Stimulated activated CD4-positive, alpha-beta T cell treated with anti-CD3 and anti-CD28 coated beads, Interleukin-1b, Interleukin-23, amount 100 ng/mL, for 48 hours (primary cell): ENCODE data around the gene RPL26.
"Not testable (repeated sequence)": the region's sequence is repeated elsewhere in the genome, so short reads cannot be mapped to it uniquely, and the experiment has no call there.

Experiments used
- DNase-seq: peaks from one replicate; pipeline ENCODE4 v3.0.0-alpha.2; 2020

The RPL26 gene

DNA sequence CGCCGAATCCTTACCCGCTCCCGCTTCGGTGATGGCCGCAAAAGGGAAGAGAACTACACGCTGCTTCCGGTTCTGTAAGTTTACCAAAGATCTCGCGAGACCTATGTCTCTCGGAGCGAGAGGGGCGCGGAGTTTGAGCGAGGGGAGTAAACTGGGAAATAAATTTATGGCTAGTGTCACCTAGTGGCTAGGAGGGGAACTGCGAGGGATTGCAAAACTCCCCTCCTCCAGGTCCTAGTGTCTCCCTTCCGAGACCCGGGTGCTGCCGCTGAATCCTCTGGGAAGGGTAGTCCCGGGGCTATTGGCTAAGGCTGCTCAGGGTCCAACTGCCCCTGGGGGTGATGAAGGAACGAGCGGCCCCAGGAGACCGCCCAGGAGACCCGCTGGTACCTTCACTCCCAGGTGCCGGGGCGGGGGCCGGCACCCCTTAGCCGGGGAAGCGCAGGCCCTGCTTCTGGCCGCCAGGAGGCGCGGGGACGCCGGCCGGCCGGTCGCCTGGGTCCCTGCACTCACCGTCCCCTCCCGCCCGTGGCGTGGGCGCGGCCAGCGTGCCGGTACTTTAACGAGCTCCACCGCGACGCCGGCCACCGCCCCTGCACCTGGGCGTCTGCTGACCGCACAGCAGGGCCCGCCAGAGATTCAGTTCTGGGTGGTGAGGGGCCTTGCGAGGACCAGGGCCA is at the start of gene RPL26:
RPL26 (minus strand) TSS at position 51 of the 680 bp plus-strand sequence. CDS start 883 bp downstream, outside the sequence.
- peak; percentile 96 for DNase-seq

DNA sequence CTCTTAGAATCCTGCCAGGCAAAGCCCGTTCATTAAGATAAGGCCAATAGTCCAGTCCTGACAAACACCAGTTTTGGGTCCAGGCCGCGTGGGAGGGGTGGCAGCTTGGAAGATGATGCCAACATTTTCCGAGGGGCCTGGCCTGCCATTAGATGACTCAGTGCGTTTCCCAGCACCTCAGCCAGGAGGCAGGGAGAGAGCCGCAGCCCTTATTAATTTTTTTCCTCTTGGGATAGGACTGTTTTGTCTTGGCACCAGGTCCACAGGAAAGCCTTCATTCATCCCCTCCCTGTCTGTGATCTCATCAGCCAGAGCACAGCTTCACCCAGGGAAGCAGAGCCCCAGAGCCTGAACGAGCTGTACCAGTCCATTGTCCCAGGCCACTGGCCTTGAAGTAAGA is 48.0 kb upstream of the RPL26 start:
- no peak for DNase-seq

DNA sequence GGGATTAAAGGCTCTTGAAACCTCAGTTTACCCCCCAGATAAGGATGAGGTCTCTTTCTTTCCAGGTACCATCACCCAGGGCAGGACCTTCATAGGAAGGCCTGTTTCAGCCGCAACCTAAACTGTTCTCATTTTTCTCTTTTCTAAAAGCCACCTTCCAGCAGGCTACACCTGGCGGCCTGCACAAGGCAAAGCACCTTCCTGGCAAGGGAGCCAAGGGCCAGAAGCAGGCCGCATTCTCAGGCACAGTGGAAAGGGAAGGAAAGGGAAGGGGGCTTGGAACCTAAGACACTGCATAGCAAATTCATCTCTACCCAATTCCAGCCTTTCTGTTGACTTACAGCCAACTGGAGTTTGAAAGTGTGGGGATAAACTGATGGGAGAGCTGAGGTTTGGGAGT is 43.8 kb upstream of the RPL26 start:
- no peak for DNase-seq

DNA sequence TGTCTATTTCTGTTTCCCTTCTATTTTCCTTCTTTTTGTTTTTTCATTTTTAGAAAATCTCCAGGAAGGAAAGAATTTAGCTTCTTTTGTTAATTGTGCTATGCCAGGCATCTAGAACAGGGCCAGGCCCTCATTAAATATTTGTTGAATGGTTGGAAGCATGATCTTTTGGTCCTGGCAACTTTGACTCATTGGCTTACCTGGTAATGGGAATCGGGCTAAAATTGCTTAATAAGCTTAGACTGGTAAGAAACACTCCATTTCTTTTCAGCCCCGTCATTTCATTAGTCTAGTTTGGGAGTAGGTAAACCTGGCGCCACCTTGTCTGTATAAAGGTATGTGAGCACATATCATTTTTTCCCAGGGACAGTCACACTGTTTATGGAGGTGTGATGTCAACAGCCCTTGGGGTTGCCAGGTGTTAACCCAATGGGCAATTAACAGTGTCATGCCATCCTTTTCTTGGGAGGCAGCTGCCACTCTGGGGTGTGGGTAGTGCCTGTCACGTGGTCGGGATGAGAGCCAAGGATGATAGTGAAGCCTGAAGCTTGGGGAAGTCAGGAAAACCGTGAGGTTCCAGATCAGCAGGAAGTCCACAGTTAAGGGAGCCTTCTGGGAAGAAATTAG is 43.2 kb upstream of the RPL26 start:
- DNase-seq: no peak

DNA sequence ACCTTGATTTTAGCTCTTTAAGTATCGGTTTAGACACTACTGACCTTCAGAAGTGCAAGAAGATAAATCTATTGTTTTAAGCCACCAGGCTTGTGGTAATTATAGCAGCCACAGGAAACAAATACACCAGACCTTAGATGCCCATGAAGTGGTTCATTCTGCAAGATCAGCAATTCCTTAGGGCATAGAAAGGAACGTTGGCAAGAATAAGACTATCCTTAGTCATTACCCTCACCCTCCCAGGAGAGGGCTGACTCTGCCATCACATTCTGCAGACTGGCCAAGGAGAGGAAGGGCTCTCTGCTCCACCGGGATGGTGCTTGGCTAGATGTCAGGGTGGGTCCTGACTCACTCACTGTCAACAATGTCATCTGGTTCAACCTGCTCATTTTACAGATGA is 38.6 kb upstream of the RPL26 start:
- no peak for DNase-seq

DNA sequence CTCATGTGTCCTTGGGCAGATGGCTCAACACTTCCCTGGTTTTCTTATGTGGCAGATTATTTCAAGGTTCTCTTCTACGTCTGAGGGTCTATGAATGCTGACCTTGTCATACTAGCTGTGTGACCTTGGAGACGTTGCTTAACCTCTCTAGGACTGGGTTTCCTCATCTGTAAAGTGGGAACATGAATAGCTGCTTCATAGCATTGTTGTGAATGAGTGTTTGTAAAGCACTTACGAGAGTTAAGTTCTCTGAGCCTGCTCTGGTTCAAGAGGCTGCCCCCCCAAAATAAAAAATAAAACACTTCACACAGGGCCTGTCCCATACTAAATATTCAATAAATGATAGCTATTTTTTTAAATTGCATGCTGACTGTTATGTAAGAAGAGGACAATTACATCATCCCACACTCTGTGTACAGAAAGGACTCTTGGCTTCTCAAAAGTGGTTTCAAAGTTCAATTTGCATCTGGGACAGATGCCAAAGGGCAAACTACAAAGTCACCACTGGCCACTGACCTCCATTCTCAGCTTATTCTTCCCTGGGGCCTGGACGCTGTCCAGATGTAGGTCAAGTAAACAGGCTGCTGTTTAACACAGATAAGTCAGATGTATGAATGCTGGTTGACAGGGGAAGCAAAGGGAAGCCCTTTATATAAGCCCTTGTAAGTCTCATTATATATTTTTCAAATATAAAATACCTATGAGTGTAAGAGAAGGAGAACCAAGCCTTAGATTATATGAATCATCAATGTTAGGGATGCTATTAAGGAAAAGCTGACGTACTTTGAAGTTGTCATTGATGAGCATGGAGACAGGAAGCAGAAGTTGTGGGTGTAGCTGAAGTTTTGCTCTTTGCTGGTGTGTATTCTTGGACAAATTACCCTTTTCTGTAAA is 37.3 kb upstream of the RPL26 start:
- DNase-seq: no peak

DNA sequence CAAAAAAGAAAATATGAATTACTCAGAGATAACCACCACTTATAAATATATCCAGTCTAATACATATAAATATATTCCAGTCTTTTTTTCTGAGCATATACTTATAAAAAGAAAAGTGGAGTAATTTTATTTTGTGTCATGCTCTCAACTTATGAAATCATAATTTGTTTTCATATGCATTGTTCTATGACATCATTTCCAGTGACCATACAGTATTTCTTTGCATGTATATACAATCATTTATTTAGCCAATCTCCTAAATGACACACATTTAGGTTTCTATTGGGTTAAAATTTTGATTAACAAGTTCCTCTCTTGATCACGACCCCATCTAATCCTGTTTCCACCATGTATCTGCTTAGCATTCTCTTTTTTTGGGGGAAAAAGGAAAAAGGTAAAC is 36.3 kb upstream of the RPL26 start:
- no peak for DNase-seq

DNA sequence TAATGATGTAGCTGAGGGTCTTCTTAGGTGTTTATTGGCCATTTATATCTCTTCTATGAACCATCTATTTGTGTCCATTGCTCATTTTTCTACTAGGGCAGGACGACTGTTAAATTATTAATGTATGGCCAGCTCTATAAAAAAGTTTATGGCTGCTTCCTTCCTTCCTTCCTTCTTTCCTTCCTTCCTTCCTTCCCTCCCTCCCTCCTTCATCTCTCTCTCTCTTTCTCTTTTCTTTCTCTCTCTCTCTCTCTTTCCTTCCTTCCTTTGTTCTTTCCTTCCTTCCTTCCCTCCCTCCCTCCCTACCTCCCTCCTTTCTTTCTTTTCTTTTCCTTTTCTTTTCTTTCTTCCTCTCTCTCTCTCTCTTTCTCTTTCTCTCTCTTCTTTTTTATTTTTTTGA is 35.5 kb upstream of the RPL26 start:
- no peak for DNase-seq

DNA sequence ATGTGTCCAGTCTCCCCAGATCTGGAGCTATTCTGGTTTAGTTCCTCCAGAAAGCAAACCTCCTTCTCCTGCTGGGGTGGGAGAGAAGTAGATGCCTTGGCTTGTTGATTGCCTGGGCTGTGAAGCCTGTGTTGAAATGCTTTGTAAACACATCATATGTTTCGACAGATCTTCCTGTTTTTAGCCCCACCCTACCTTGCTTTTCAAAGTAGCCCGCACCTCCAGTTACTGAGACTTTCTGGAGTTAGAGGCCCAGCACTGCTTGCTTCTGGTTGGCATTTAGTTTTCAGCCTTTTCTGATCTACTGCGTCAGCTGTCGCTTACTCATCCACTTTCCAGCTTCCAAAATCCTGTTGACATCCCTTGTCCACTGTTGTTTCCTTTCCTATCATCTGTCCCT is 34.8 kb upstream of the RPL26 start:
- DNase-seq: no peak

DNA sequence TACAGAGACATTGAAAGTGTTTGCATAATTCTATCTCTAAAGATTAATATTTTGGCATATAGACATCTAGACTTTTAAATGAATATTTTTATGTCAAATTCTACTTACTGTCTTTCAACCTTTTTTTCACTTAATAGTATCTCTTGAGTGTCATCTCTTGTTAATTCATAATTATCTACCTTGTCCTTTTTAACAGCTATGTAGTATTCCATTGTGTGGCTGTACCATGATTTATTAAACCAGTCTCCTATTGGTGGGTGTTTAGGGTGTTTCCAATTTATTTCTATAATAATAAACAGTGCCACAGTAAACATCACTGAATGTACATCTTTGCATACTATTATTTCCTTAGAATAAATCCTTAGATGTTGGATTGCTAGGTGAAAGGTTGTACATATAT is 30.9 kb upstream of the RPL26 start:
- no peak for DNase-seq

DNA sequence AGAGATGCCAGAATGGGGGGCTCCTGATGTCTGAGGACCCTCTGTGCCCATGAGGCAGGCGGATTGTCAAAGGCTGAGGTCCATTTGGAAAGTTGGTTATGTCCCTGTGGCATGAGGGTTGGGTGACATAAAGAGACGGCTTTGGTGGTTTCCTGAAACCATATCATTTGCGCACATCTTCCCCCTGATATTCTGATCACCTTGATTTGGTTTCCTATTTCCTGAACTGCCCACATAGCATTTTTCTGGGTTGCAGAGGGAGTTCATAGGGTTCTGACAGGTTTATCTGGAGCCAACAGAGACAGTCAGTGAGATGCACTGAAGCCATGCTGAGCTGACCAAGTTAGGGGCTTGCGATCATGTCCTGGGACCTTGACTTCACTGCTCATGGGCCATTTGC is 30.3 kb upstream of the RPL26 start:
- DNase-seq: no peak

DNA sequence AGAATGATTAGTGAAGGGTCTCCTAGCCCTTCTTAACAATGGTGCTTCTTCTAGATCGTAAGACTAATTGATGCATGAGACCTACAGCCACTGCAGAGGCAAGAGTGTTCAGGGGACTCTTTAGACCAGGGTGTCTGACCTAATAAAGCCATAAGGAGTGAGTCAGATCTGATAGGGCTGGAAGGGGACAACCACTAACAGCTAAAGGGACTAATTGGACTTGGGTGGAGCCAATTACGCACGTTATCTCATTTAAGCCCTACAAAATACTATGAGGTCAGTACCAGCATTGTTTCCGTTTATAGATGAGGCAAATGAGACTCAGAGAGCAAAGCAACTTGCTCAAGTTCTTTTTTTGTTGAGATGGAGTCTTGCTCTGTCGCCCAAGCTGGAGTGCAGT is 29.1 kb upstream of the RPL26 start:
- no peak for DNase-seq

DNA sequence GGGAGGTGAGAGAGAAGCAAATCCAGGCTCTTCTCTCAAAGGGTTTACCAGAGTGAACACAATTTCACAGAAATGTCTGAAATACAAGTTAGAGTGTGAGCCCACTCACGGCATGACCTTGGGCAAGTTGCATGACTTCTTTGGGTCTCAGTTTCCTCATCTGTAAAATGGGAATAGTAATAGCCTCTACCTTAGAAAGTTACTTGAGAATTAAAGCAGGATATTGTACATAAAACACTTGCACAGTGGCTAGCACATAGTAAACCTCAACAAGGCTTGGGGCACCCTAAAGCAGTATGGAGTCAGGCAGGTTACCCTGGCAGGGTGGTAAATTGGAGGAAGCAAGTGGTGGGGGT is 27.9 kb upstream of the RPL26 start:
- DNase-seq: no peak

DNA sequence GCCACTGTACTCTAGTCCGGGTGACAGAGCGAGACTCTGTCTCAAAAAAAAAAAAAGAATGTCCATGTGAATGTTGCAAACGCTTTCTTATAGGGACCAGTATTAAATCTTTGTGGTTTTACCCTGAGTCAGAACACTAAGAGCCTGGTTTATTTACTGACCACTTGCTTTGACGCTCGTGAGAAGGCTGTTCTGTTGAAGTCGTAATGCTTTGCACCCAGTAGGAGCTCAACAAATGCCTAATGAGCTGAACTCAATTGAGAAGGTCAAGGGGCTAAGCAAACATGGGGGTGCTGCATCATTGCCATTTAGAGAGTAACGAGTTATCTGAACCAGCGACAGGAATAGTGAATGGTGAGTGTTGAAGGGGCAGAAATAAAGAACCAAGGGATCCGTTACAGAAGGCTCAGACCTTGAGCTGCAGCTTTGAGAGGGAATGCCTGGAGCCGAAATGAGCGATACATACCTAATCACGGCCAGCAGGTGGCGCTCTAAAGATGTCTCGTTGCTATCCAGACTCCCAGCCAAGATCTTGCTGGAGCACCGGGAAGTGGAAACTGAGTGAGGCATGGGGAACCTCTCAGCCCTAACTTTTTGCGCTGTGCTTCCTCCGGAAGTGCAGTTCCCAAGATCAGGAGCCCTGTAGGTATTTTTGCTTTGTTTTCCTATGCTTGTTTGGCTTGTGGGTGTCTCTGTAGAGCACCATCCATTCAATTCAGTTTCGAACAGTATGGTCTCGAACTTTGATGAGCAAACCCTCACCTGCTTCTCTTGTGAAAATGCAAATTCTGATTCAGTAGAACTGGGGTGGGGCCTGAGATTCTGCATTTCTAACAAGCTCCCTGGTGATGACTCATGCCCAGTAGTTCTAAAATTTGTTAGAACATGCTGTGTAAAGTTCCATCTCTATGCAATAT is 27.2 kb upstream of the RPL26 start:
- peak; percentile 71 for DNase-seq

DNA sequence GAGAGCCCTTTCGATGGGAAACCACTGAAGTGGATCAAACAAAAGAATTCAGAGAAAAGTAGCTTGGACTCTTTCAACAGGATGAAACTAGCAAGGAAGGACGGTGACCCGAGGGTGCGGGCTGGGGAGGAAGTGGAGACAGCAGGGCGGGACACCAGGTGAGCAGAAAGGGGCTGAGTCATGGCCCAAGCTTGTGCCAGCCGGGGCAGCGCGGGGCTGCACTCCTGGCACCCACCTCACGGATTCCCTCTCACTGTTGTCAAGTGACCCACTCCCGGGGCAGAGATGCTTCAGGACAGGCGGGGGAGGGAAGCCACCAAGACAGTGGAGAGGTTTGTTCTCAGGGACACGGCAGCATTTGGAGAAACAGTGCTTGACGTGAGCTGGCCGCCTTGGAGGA is 25.4 kb upstream of the RPL26 start:
- no peak for DNase-seq

DNA sequence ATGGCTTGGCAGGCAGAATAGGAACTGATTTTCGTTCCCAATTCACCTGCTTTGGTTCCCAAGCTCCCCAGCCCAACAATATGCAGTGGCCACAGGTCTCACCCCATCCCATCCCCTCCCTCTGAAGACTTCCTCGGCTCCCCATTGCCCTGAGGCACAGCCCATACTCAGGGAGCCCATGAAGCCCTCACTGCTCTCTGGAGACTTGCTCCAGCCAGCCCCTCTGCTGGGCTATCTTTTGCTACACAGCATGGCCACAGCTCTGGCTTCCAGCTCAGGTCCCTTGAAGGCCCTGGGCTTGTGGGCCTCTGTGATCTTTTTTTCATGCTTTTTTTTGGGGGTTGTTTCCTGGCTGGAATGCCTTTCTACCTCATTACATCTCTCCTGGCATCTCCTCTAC is 23.2 kb upstream of the RPL26 start:
- no peak for DNase-seq

DNA sequence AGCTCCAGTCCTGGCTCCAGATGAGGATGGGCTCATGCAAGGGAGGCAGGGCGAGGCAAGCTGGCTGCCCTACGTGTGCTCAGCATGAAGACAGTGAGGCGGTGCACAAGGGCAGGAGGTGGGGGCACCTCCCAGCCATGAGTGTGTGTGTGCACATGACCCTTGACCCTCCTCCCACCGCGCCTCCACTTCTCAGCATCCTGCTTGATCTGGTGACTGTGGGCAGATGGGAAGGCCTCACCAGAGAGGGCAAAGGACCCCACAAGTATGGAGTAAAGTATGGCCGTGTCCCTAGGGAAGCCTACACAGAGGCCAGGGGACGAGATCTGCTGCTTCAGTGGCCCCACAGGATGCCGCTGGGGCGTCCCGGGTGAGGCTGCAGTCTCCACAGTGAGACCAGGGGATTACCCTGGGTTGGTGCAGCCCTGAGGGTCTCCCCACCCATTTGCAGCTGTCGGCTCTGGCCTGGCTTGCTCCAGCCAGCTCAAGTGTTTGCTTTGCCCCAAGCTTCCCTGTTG is 22.6 kb upstream of the RPL26 start:
- no peak for DNase-seq

DNA sequence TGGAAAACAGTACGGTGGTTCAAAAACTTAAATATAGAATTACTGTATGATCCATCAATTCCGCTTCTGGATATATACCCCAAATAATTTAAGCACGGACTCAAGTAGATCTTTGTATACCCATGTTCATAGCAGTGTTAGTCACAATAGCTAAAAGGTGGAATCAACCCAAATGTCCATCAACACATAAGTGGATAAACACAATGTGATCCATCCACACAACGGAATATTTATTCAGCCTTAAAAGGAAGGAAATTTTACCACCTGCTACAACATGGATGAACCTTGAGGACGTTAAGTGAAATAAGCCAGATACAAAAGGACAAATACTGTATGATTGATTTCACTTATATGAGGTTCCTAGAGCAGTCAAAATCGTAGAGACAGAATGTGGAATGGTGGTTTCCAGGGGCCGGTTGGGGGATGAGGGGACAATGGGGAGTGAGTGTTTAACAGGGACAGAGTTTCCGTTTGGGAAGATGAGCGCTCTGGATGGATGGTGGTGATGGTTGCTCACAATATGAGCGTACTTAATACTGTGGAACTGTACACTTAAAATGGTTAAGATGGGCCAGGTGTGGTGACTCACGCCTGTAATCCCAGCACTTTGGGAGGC is 20.0 kb upstream of the RPL26 start:
- no peak for DNase-seq

DNA sequence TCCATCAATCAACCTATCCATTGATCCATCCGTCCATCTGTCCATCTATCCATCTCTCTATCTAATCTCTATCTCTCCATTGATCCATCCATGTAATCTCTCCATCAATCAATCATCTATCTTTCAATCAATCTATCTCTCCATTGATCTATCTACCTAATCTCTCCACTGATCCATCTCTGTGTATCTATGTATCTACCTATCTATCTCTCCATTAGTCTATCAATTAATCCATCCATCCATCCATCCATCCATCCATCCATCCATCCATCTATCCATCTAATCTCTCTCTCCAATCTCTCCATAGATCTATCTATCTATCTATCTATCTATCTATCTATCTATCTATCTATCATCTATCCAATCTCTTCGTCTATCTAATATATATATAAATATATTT is 18.1 kb upstream of the RPL26 start:
- no peak for DNase-seq

DNA sequence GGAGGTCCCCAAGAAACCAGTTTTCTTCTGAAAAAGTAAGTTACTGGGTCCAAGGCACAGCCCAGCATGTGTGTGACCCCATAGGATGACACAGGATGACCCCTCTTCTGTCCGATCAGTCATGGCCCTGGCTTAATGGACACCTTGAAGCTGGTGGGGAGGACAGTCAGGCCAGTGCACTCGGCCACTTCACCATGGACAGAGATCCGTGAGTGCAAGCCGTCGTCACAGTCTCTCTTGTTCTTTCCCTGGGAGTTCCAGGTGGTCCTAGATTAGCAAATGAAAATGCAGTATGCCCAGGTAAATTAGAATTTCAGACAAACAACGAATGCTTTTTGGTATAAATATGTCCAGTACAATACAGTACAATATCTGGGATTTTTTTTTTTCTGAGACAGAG is 16.0 kb upstream of the RPL26 start:
- DNase-seq: no peak

DNA sequence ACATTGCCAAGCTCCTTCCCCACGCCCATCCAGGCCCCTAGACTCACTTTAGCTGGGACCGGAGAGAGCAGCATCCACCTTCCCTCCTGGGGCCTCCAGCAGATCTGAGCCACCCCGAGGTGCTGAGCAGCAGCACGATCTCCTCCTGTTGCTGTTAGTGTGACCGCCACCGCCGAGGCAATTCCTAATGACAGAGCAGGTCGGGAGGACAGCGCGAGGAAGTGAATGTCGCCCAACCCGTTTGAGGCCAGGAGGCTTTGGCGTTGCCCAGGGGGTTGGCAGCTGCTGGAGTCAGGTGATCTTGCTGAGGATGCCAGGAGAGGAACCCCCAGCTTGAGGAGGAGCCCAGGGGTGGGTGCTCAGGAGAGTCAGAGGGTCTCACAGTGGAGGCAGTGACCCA is 14.6 kb upstream of the RPL26 start, which contains the start of gene RNF222:
RNF222 (minus strand) TSS at position 192 of the 400 bp plus-strand sequence. CDS start 4,366 bp downstream, outside the sequence.
- no peak for DNase-seq

DNA sequence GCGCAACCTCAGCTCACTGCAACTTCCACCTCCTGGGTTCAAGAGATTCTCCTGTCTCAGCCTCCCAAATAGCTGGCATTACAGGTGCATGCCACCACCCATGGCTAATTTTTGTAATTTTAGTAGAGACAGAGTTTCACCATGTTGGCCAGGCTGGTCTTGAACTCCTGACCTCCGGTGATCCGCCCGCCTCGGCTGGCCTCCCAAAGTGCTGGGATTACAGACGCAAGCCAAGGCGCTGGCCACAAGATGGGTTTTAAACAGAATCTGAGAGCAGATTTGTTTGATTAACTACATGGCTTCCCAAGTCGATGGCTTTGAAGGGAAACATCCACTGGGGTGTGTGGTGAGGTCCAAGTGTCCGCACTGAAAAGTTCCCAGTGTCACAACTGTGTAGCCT is 11.5 kb upstream of the RPL26 start:
- DNase-seq: not testable (repeated sequence)
